Measurements from ENCODE around the gene ATP5PD.
"Not testable (repeated sequence)": the region's sequence is repeated elsewhere in the genome, so short reads cannot be mapped to it uniquely, and the experiment has no call there.

The ATP5PD gene

DNA sequence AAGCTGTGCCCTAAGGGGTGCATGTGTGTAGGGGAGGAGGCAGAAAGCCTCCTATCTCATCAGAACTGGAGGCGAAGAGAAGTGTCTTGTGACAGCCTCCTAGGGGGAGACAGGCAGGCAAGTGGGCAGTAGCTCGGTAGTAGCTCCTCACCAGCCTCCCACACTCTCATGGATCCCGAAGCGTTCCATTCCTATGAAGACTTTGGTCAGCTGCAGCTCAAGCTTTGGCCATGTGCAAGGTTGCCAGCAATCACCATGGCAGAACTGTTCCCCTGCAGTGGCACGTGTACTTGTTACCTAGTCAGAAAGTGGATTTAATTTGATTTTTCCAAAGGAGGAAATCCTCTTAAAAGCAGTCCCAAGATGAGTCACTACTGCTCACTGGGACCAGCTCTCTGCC is 27.6 kb downstream of the ATP5PD start:
- DNase-seq: no peak

DNA sequence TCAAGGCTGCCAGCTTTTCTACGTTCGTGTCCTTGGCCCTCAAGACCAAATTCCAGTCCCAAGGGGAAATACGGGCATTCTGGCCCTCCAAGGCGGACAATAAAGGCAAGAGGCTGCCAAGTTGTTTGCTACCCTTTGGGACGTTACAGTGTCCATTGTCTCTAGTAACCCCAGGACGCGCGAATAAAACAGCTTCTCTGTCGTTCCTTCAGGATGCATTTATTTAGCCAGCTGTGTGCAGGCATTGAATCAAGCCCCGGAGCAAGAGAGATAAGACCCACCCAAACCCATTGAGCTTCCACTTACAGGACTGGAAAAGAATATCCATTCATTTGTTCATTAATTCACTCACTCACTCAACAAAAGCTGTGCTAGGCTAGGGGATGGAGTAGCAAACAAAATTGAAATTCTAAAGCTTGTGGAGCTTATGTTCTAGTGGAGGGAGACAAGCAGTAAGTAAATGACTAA is 33.6 kb downstream of the ATP5PD start:
- DNase-seq: no peak

- DNase-seq: peak; percentile 80 to 86
These were observed 34.2 kb downstream of the ATP5PD start, which contains the start of gene MRPL58 for GRCh38 chr17:75012346-75013091. TSS of gene MRPL58 (plus strand) at chr17:75012670. CDS start at chr17:75012687, 17 bp downstream.

DNA sequence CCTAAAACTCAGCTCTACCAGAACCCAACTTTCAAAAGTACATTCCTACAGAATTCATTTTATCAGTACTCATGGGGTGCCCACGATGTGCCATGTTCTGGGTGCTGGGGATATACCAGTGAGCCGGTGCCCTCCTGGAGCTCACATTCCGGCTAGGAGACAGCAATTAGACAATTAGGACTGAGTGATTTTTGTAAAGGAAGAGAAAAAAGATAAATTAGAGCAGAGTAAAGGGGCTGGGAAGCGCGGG is 34.7 kb downstream of the ATP5PD start:
- DNase-seq: no peak

GRCh38 chr17:75011401-75012095 is 35.2 kb downstream of the ATP5PD start:
- DNase-seq: no peak

GRCh38 chr17:75010683-75011400 is 35.9 kb downstream of the ATP5PD start:
- peak in 1 of 2 donors; percentile 26 for DNase-seq

- DNase-seq: no peak
These were observed 37.5 kb downstream of the ATP5PD start for GRCh38 chr17:75009139-75009724.

DNA sequence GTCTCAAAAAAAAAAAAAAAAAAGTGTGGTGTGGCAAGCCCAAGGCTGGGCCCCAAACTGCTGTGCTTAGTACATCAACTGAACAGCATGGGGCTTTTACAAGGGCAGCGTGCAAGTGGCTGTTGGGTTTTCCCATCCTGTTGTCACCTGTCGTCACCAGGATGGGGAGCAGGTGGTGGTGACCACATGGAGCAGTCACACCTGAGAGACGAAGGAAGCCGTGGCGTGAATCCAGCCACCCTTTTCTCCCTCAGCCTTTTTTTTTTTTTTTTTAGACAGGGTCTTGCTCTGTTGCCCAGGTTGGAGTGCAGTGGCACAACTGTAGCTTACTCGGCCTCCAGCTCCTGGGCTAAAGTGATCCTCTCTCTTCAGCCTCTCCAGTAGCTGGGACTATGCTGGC is 38.4 kb downstream of the ATP5PD start:
- no peak for DNase-seq

DNA sequence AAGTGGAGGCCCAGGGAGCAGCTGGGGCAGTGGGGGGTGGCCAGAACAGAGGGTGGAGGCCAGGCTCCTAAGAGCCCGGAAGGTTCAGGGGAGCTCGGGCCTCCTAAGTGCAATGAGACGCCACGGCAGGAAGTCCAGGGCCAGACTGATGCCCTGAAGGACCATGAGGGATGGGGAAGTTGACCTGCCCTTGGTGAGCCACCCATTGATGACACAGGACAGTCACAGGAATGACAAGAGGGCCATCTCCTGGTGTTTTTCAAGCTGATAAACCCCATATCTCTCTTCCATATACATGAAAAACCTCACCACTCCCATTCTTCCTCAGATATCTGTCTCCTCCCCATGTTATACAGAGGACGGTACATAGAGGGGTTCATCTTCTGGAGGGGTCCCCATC is 40.1 kb downstream of the ATP5PD start:
- peak; percentile 68 to 81 for DNase-seq

DNA sequence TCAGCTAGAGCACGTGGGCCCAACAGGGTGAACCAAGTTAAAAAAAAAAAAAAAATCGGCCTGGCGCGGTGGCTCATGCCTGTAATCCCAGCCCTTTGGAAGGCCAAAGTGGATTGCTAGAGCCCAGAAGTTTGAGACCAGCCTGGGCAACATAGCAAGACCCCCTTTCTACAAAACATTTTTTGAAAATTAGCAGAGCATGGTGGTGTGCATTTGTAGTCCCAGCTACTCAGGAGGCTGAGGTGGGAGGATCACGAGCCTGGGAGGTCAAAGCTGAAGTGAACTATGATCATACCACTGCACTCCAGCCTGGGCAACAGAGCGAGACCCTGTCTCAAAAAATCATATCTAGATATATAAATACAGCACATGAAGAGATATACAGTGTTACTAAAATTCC is 40.7 kb downstream of the ATP5PD start:
- not testable (repeated sequence) for DNase-seq

GRCh38 chr17:75005291-75005690 is 41.5 kb downstream of the ATP5PD start:
- no peak for DNase-seq

- DNase-seq: no peak
These were observed 42.4 kb downstream of the ATP5PD start for GRCh38 chr17:75004371-75004770.

DNA sequence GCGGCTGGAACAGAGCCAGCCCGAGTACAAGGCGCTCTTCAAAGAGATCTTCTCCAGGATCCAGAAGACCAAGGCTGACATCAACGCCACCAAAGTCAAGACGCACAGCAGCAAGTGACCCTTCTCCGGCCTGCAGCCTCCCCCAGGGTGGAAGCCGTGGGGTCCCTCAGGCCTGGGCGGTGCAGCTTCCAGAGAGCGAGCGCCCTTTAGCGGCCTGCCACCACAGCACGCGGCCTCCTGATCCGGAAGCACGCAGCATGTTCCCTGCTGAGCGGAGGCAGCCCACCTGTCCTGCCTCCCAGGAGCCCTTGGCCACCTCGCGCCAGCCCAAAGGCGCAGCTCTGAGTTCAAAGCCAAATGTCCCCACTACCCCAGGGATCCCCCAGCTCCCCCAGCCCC is 42.8 kb downstream of the ATP5PD start:
- DNase-seq: no peak

GRCh38 chr17:75003070-75003956 is 43.5 kb downstream of the ATP5PD start:
- no peak for DNase-seq

GRCh38 chr17:75001915-75002843 is 44.6 kb downstream of the ATP5PD start:
- peak; percentile 69 to 70 for DNase-seq

DNA sequence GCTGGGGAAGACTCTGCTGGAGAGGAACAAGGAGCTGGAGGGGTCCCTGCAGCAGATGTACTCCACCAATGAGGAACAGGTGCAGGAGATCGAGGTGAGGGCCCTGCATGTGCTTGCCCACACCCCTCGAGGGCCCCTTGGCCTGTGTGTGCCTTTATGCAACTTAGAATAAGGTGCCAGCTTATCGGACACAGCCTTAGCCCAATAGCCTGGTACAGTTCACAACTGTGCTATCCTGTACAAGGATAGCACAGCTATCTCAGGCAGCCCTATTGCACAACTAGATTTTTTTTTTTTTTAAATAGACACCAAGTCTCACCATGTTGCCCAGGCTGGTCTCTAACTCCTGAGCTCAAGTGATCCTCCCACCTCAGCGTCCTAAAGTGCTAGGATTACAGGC is 47.2 kb downstream of the ATP5PD start:
- no peak for DNase-seq

DNA sequence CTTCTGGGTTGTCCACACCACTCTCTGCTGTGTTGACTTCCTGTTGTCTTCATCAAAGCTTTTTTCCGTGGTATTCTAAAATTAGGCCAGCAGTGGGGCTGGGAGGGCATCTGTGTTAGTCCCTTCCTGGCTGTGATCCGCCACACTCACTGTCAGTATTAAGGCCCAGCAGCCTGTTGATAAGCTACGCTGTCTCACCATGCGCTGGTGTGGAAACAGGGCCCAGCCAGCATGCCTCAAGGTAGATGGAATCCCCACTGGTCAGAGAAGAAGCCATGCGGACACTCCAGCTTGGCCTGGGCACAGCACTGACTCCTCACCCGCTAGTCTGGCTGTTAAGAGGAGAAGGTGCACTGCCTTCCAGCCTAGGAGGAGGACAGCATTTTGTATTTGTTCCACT is 48.0 kb downstream of the ATP5PD start:
- DNase-seq: no peak

DNA sequence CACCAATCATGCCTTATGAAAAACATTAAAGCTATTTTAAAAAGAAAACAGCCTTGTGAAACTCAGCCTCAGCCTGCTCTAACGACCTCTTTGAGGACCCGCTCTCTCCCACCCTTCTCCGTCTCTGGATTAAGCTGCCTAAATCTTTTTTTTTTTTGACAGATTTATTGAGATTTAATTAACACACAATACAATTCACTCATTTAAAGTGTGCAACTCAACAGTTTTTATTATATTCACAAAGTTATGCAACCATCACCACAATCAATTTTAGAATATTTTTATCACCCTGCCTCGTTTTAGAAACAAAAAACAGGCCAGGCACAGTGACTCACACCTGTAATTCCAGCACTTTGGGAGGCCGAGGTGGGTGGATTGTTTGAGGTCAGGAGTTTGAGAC is 50.9 kb downstream of the ATP5PD start:
- no peak for DNase-seq

DNA sequence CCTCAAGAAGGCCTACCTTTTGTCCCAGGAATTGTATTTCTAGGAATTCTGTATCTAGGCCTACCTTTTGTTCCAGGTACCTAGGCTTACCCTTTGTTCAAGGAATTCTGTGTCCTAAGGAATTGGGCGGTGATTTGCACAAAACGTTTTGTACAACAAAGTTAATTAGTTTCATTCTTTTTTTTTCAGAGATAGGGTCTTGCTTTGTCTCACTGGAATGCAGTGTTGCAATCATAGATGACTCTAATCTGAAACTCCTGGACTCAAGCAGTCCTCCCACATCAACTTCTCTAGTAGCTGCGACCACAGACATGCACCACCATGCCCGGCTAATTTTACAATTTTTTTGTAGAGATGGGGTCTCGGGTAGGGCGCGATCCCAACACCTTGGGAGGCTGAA is 52.3 kb downstream of the ATP5PD start:
- peak in 1 of 2 donors; percentile 15 for DNase-seq

DNA sequence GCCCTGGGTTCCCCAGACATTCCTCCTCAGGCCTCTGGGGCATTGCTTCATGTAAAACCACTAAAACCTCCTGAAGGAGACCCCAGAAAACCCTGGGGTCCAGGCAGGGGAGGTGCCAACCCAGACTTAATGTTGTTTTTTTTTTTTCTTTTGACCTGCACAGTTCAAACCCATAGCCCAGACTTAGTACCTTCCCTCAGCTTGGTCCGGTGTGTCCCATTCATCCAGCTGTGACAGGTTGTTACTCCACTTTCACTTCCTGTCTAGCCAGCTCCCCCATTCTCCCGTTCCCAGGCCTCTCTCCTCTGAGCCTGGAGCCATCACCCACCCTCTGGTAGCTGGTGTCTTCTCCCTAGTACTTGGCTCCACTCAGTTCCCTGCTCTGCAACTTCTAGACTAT is 54.5 kb downstream of the ATP5PD start:
- no peak for DNase-seq

DNA sequence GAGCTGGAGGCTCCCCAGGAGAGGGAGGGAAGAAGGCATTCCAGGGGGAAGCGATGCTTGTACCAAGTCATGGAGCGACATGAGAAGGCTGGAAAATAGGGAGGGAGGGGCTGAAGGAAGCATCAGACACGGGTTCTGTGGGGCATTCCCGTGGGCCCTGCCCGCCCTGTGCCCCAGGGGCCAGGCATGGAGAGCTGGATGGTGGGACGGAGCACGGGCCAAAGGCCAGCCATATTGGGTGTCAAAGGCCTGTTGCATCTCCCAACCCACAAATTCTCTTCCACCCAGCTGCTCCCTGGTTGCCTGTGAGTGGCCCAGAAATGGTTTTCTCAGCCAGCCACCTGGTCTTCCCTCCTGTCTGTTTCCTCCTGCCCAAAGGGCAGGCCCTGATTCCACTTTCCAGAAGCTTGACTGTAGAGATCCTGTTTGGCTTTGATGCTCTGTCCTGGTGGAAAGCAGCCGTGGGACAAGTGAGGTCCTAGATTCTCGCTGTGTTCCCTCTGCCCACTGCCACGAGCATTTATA is 56.1 kb downstream of the ATP5PD start:
- DNase-seq: no peak
